Occipital lobe (tissue), 2 donors: ENCODE data around the gene EDDM3A. TPM values are rescaled to one million over a fixed set of nuclear protein-coding genes. Genes with fewer than 3 reads are reported as not detected.
"Not testable (repeated sequence)": the region's sequence is repeated elsewhere in the genome, so short reads cannot be mapped to it uniquely, and the experiment has no call there.

Experiments
- DNase-seq: peaks from one replicate; lab custom pipeline; 2025; lab: John Stamatoyannopoulos, UW
- total RNA-seq: library from RNA; depleted of rRNA; stranded (reverse); fragments of >200 nt; gene quantifications from one replicate; pipeline ENCODE4 v1.2.3, GENCODE V29; 2014

EDDM3A gene
- total RNA-seq, 1 donor from 2014 or later, result not detected

- no peak for DNase-seq
Measured at GRCh38 chr14:20732979-20733635, 12.6 kb upstream of the EDDM3A start.

DNA sequence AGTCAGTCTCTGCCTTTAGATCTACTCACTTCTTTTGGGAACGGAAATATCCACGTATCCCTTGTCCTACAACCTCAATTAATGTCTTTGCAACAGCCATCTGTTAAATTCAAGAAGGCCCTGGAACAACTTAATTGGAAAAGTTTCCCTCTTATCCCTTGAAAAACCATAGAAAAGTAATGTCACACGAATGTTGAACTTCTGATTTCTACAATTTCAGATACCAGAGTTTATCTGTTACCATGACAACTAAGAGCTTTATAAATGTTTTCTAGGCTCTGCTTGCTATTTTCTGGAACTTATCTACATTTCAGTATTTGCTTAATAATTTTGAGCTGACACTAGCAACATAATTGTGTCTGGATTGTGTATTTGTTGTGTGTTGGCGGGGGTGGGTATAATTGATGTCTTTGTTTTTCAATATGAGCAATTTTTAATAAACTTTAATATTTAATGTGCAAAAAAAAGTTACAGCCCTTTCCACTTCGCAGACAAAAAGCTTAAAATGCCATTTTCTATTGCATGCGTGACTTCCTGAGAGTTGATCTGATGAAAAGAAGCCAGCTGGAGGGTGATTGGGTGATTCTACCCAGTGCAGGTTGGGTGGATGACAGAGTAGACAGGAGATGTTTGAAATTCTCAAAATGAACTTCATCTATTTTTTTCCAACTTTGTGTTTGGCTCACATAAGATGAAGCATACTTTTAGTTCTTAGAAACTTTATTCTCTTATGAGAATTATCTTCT, 11.8 kb upstream of the EDDM3A start:
- no peak for DNase-seq

- no peak for DNase-seq
Measured at GRCh38 chr14:20734430-20734806, 11.3 kb upstream of the EDDM3A start.

GRCh38 chr14:20738292-20738691, 7.4 kb upstream of the EDDM3A start:
- DNase-seq, result not testable (repeated sequence)

DNA sequence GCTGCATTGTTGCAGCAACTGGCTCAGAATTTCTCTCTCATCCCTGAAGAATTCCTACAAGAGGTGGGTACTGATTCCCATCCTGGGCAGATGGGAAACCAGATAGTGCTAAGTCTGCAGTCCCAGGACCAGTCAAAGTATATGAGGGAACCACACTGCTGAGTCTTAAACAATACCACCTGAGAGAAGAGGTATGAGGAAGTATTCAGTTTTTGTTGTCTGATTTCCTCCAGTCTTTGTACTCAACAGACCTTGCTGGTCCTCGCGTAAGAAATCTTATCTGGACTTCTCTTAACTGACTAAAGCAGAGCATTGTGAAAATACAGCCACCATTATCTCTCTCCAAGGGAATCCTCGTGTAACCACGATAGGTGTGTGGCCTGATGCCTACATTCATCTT, 3.6 kb upstream of the EDDM3A start:
- no peak for DNase-seq

DNA sequence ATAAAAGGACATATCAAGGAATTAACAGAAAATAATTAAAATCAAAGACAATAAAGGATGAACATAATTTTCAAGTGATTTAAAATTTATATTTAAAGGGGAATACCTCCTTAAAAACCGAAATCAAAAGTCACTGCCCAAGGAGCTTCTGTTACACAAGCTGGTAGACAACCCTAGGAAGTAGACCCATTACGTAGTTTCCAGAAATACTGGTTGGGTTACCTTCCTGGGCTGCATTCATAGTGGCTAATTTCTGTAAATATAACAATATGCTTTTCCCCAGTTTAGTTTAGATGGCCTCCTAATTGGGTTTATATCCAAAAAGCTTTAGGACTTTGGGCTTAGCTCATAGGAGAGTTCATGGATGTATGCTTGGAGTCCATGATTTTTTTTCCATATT, 2.1 kb upstream of the EDDM3A start:
- no peak for DNase-seq

DNA sequence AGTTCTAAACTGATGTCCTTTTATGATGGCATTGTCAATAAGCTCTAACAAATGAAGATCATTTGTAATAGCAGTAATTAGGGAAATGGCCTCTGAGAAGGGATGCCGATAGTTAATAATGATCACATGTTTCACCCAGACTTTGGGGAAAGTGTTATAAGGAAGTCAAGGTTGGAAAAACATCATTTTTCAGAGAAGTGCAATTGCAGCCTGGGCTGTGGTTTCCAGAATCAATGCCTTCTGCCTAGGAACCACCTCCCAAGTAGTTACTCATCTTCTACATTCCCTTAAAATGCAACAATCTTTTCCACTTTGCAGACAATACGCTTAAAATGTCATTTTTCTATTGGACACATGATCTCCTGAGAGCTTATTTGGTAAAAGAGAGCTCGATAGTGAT, 879 bp downstream of the EDDM3A start:
- no peak for DNase-seq

- no peak for DNase-seq
Measured at GRCh38 chr14:20748439-20748838, 2.8 kb downstream of the EDDM3A start.

DNA sequence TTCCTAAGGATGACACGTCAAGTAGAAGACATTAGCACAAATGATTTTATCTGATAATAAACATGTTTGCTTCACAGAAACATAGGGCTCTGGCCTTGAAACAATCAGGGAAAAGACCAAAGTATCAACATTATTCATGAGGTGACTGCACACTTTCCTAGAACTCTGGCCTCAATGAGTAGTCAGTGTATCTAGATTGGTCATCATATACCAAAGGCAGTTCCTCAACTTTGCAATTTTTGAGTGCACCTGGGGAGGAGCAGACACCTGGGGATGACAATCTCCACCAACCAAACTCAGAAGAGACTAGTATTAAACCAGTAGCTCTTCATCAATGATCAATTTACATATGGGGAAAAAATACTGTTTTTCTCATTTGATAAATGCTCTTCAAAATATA, 4.5 kb downstream of the EDDM3A start:
- no peak for DNase-seq

- DNase-seq, result no peak
Measured at GRCh38 chr14:20751963-20752562, 6.4 kb downstream of the EDDM3A start.

DNA sequence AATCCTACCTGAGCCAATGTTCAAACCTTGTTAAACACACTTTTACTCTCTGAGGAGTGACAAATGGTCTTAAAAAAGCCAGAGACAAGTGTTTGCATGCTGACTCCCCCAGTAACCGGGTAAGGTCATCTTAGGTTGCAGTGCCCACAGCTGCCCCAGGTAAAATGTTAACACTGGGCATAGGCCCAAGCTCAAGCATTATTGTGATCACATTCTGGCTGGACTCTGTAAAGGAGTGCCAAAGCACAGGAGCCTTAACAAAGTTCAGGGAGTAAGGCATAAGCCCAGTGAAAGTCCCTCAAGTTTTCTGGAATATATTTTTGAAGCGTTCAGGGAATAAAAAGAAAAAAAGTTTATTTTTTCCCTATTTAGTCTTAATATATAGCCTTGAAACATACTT, 8.6 kb downstream of the EDDM3A start:
- no peak for DNase-seq

- no peak for DNase-seq
Measured at GRCh38 chr14:20755037-20755436, 9.3 kb downstream of the EDDM3A start.

GRCh38 chr14:20757965-20758364, 12.3 kb downstream of the EDDM3A start:
- DNase-seq, result no peak

DNA sequence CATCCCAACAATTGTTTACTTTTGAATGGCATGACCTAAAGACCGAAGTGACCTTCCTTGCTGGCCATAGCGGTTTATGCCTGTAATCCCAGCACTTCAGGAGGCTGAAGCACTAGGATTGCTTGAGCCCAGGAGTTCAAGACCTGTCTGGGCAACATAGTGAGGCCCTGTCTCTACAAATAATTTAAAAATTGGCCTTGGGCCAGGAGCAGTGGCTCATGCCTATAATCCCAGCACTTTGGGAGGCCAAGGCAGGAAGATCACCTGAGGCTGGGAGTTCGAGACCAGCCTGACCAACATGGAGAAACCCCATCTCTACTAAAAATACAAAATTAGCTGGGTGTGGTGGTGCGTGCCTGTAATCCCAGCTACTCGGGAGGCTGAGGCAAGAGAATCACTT, 13.8 kb downstream of the EDDM3A start:
- not testable (repeated sequence) for DNase-seq

DNA sequence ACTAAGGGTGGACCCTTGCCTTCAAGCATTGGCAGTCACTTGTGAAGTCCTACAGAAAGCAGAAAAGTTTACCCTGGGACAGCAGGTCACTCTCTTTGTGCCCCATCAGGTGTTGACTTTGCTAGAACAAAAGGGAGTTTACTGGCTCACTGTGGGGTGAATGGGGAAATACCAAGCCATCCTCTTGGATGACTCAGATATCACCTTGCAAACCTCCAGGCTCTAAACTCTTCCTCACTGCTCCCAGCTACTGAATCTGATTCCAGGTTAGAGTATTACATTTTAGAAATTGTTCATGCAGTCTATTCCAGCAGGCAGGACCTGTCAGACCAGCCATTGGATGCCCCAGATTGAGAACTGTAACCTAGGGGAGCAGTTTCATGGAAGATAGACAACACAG, 15.3 kb downstream of the EDDM3A start:
- no peak for DNase-seq

DNA sequence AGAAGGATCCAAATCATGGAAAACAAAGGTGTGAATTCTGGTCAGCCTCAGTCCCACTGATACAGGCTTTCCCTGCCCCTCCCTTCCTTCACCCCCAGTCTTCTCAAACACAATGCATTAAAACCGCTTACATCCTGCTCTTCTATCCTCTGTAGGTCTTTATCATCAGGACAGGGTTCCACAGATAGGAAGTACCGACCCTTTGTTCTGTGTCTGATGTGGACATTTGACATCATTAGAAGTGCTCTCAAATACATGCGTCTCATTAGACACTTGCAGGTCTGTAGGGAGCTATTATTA, 22.9 kb downstream of the EDDM3A start:
- no peak for DNase-seq

DNA sequence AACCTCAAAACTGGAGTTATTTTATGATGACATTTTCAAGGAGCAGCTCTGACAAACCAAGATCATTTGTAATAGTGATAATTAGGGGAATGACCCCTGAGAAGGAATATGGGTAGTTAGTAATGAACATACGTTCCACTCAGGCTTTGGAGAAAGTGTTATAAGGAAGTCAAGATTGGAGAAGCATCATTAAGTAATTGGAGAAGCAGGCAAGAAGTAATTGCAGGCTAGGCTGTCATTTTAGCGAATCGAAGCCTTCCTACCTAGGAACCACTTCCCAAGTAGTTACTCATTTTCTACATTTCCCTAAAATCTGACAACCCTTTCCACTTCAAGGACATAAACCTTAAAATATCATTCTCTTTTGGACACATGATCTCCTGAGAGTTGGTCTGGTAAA, 23.7 kb downstream of the EDDM3A start:
- no peak for DNase-seq

DNA sequence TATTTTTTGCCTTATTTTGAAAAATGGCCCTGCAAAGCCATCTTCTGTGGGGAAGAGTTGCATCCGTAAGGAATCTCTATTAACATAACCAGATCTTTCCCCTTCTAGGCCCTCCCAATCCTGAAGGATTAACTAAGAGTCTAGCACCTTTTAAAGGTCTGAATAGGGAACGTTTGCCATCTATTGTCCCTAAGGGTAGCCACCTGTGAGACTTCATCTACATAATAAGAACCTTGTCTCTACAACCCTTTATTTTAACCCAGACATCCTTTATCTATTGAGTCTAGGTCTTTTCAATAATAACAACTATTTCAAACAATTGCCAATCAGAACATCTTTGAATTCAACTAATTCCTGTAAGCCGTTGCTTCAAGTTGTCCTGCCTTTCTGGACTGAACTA, 27.0 kb downstream of the EDDM3A start:
- no peak for DNase-seq

DNA sequence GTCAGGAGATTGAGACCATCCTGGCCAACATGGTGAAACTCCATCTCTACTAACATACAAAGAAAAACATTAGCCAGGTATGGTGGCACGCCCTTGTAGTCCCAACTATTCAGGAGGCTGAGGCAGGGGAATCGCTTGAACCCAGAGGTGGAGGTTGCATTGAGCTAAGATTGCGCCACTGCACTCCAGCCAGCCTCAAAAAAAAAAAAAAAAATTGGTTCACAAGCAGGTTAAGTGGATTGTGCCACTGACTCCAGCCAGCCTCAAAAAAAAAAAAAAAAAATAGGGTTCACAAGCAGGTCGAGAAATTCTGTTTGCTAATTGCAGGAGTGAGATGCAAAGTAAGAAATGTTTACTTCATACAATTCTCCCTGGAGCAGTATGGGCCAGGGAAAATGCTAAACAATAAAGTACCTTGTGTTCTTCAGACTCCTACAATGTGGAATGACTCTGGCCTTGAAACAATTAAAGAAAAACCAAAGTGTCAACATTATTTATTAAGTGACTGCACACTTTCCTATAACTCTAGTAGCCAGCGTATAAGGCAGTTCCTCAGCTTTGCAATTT, 28.7 kb downstream of the EDDM3A start:
- no peak for DNase-seq

- DNase-seq, result no peak
Measured at GRCh38 chr14:20775043-20775442, 29.4 kb downstream of the EDDM3A start.

DNA sequence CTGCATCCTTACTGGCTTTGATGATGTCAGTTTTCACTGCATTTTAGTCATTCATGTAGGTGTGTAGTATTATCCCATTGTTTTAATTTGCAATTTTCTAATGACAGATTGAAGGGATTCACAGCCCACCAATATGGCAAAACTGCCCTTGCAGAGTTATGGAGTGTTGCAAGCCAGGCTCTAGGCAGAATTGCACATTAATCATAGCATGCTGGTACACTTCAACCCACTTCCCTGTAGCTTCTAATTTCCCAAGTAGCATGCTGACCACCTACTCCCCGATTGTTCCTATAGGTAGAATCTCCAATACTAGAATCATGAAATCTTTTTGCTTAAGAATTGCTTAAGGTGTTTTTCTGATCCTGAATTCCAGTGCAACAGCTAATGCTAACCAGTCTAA, 30.2 kb downstream of the EDDM3A start:
- no peak for DNase-seq

DNA sequence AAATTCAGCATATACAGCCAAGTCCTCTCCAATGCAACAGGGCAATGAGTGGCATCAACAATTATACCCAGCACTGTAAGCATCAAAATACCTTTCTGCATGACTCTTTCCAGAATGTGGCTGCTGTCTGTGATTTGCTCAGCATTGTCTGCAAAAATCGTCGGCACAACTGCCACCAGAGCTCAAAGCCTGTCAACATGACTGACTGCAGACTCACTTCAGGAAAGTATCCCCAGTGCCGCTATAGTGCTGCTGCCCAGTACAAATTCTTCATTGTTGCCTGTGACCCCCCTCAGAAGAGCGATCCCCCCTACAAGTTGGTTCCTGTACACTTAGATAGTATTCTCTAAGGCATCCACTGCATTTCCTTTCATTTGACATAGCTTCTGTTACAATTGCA, 36.1 kb downstream of the EDDM3A start:
- no peak for DNase-seq
